ENCODE measurements around the gene MRPL58.

MRPL58 gene

GRCh38 chr17:75048249-75048878, 35.9 kb downstream of the MRPL58 start:
- DNase-seq: no peak

GRCh38 chr17:75049057-75049456, 36.6 kb downstream of the MRPL58 start:
- no peak for DNase-seq

GRCh38 chr17:75049706-75050105, 37.2 kb downstream of the MRPL58 start:
- no peak for DNase-seq

GRCh38 chr17:75051941-75052340, 39.5 kb downstream of the MRPL58 start:
- DNase-seq: no peak

GRCh38 chr17:75059369-75060345, 47.2 kb downstream of the MRPL58 start:
- DNase-seq: peak; percentile 26

- no peak for DNase-seq
These were observed 48.1 kb downstream of the MRPL58 start for GRCh38 chr17:75060434-75061054.

- no peak for DNase-seq
These were observed 48.6 kb downstream of the MRPL58 start for GRCh38 chr17:75061055-75061438.

- DNase-seq: no peak
These were observed 49.1 kb downstream of the MRPL58 start for GRCh38 chr17:75061618-75062017.

- DNase-seq: no peak
These were observed 50.7 kb downstream of the MRPL58 start for GRCh38 chr17:75063201-75063600.

- no peak for DNase-seq
These were observed 51.2 kb downstream of the MRPL58 start for GRCh38 chr17:75063626-75064025.

GRCh38 chr17:75064040-75064439, 51.6 kb downstream of the MRPL58 start:
- no peak for DNase-seq

GRCh38 chr17:75064460-75064859, 52.0 kb downstream of the MRPL58 start:
- DNase-seq: no peak

- DNase-seq: no peak
These were observed 52.5 kb downstream of the MRPL58 start for GRCh38 chr17:75064867-75065561.

- no peak for DNase-seq
These were observed 53.2 kb downstream of the MRPL58 start for GRCh38 chr17:75065562-75066151.

GRCh38 chr17:75067856-75068255, 55.4 kb downstream of the MRPL58 start:
- peak; percentile 45 for DNase-seq

GRCh38 chr17:75068750-75069149, 56.3 kb downstream of the MRPL58 start:
- DNase-seq: no peak

- no peak for DNase-seq
These were observed 57.3 kb downstream of the MRPL58 start for GRCh38 chr17:75069783-75070182.

All from GDM1 (cell line).